ENCODE data around the gene SSR2.

SSR2 gene

GRCh38 chr1:156020293-156021092 lies at the start of gene SSR2:
TSS of gene SSR2 (minus strand) at chr1:156020951. CDS start at chr1:156020167, 784 bp downstream.
- peak; percentile 96 for DNase-seq (ENCODE audit: low read depth)

GRCh38 chr1:156070548-156070947 lies 49.8 kb upstream of the SSR2 start:
- DNase-seq (ENCODE audit: low read depth): no peak

- no peak for DNase-seq (ENCODE audit: low read depth)
These were observed 49.0 kb upstream of the SSR2 start for GRCh38 chr1:156069490-156070455.

GRCh38 chr1:156067262-156067661 lies 46.5 kb upstream of the SSR2 start:
- DNase-seq (ENCODE audit: low read depth): peak; percentile 51

- no peak for DNase-seq (ENCODE audit: low read depth)
These were observed 45.1 kb upstream of the SSR2 start for GRCh38 chr1:156065871-156066270.

- DNase-seq (ENCODE audit: low read depth): no peak
These were observed 44.5 kb upstream of the SSR2 start for GRCh38 chr1:156065212-156065611.

GRCh38 chr1:156064615-156065014 lies 43.9 kb upstream of the SSR2 start:
- DNase-seq (ENCODE audit: low read depth): no peak

- no peak for DNase-seq (ENCODE audit: low read depth)
These were observed 43.2 kb upstream of the SSR2 start for GRCh38 chr1:156063997-156064285.

- peak; percentile 41 for DNase-seq (ENCODE audit: low read depth)
These were observed 41.4 kb upstream of the SSR2 start for GRCh38 chr1:156062189-156062588.

- no peak for DNase-seq (ENCODE audit: low read depth)
These were observed 40.3 kb upstream of the SSR2 start, which contains the start of gene RAB25 for GRCh38 chr1:156060937-156061636. TSS of gene RAB25 (plus strand) at chr1:156061160. CDS start at chr1:156061401, 241 bp downstream.

- DNase-seq (ENCODE audit: low read depth): no peak
These were observed 35.6 kb upstream of the SSR2 start for GRCh38 chr1:156056326-156056849.

GRCh38 chr1:156055281-156056048 lies 34.7 kb upstream of the SSR2 start:
- peak; percentile 21 for DNase-seq (ENCODE audit: low read depth)

- DNase-seq (ENCODE audit: low read depth): peak; percentile 99
These were observed 33.9 kb upstream of the SSR2 start, which contains the start of gene LAMTOR2 for GRCh38 chr1:156054500-156055280. TSS of gene LAMTOR2 (plus strand) at chr1:156054782. CDS start at chr1:156054890, 108 bp downstream.

- DNase-seq (ENCODE audit: low read depth): peak; percentile 88
These were observed 33.2 kb upstream of the SSR2 start, which contains the start of gene UBQLN4 for GRCh38 chr1:156053768-156054499. TSS of gene UBQLN4 (minus strand) at chr1:156053798. CDS start at chr1:156053701, 97 bp downstream.

GRCh38 chr1:156052862-156053767 lies 32.4 kb upstream of the SSR2 start:
- peak; percentile 81 for DNase-seq (ENCODE audit: low read depth)

- DNase-seq (ENCODE audit: low read depth): no peak
These were observed 30.4 kb upstream of the SSR2 start for GRCh38 chr1:156051011-156051725.

- no peak for DNase-seq (ENCODE audit: low read depth)
These were observed 29.6 kb upstream of the SSR2 start for GRCh38 chr1:156050376-156050775.
